Stimulated activated CD4-positive, alpha-beta T cell treated with anti-CD3 and anti-CD28 coated beads, Interleukin-1b, Interleukin-23, amount 100 ng/mL, for 24 hours (primary cell): ENCODE measurements around the gene TXNRD1.
A peak's percentile ranks its signal among the peaks of the same experiment; 100 is the strongest.
"Not testable (repeated sequence)": the region's sequence is repeated elsewhere in the genome, so short reads cannot be mapped to it uniquely, and the experiment has no call there.

Source experiments
- DNase-seq, 4 experiments: peaks; one replicate each; pipeline ENCODE4 v3.0.0-alpha.2; 2020; ENCODE audit warnings: low read depth in 4 of 4, low spot score in 1 of 4

Gene TXNRD1

DNA sequence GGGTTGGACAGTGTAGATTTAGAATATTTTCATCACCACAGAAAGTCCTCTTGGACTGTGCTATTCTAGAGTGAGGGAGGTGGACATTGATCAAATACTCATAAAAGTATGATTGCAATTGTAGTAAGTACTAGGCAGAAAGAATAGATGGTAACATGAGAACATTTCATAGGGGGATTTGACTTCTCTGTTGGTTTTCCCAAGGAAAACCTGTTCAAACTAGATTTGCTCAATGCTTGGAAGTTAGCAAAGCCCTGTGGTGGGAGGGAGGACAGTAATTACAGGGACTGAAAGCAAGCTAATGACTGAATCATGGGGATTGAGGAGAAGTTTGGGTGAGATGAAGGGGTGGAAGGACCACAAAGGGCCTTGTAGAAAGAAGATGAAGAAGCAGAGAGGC lies 63.6 kb downstream of the TXNRD1 start:
- no peak for DNase-seq

- no peak for DNase-seq
Measured at GRCh38 chr12:104280111-104280510, 64.5 kb downstream of the TXNRD1 start.

GRCh38 chr12:104280717-104281458 lies 65.3 kb downstream of the TXNRD1 start:
- DNase-seq = no peak

DNA sequence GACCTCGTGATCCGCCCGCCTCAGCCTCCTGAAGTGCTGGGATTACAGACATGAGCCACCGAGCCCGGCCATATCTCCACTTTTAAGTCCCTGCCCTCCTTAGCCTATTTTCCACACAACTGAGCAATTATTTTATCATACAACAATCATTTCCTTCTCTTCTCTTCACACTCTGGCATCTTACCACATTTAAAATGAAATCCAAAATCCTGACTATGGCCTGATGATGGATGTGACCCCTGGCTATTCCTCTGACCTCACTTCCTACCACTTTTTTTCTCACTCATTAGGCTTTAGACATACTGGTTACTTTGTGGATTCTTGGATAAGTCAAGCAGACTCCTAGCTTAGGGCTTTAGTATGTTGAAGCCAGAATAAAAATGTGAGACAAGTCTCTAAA lies 66.1 kb downstream of the TXNRD1 start:
- no peak for DNase-seq

DNA sequence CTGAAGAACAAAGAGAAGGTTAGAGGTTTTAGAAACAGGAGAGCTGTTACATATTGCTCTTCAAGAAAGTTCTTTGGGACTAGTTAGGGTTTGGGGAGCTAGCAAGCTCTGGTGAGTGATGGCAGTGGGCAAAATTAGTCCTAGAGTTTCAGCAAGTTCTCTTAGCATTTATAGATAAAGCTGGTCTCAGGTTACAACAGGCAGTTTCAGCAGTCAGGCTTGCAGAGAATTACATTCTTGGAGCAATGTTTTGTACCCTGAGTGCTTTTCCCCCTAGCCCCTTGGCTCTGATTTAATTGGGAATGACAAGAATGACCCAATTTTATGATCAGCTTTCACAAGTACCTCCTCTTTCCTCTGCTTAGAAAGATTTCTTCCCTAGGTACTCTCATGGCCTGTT lies 66.5 kb downstream of the TXNRD1 start:
- no peak for DNase-seq

DNA sequence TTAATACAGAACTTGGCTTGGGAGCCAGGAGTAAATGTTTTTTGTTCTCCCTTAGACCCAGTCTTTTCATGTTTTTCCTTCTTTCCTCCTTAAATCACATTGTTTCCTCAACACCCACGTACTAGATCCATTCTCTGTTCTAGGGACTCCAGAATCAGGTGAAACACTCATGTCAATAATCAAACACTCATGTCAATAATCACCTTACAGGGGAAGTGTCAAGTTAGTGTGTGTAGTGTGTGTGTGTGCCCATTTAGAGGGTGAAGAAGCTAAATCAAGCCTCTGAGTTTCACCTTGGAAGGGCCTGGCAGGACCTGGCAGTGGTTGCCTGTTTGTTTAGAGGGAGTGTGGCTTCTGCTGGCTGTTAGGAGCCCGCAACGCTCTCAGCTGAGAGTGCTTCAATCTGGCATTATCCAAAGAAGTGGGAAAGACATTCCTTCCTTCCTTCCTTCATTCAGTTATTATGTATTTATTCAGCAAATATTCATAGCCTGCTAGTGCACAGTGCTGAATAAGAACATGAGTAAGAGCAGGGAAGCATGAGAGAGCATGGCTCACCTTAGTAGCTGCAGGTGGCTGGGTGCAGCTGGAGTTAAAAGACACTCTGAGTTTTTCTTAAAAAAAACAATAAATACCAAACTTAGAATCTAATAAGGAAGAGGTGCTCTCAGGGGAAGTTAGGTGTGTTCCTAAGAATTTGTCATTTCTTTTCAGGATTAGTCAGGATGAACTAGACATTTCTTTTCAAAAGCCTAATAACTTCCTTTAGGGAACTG lies 70.3 kb downstream of the TXNRD1 start:
- no peak for DNase-seq

GRCh38 chr12:104286516-104287482 lies 71.2 kb downstream of the TXNRD1 start:
- peak; percentile 72 to 83 (median 77) for DNase-seq

- peak; percentile 56 to 80 (median 71) for DNase-seq
Measured at GRCh38 chr12:104288635-104289274, 73.2 kb downstream of the TXNRD1 start.

DNA sequence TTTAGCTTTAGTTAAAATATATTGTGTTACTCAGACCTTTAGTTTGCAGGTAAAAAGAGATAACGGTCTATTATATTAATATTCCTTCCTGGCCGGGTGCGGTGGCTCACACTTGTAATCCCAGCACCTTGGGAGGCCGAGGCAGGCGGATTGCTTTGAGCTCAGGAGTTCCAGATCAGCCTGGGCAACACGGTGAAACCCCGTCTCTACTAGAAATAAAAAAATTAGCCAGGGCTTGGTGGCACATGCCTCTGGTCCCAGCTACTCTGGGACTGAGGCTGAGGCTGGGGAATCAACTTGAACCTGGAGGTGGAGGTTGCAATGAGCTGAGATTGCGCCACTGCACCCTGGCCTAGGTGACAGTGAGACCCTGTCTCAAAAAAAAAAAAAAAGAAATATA lies 74.7 kb downstream of the TXNRD1 start:
- DNase-seq = no peak

- DNase-seq = no peak
Measured at GRCh38 chr12:104290855-104291254, 75.3 kb downstream of the TXNRD1 start.

- DNase-seq = no peak
Measured at GRCh38 chr12:104291867-104292524, 76.4 kb downstream of the TXNRD1 start.

GRCh38 chr12:104292872-104293794 lies 77.6 kb downstream of the TXNRD1 start:
- DNase-seq = no peak

DNA sequence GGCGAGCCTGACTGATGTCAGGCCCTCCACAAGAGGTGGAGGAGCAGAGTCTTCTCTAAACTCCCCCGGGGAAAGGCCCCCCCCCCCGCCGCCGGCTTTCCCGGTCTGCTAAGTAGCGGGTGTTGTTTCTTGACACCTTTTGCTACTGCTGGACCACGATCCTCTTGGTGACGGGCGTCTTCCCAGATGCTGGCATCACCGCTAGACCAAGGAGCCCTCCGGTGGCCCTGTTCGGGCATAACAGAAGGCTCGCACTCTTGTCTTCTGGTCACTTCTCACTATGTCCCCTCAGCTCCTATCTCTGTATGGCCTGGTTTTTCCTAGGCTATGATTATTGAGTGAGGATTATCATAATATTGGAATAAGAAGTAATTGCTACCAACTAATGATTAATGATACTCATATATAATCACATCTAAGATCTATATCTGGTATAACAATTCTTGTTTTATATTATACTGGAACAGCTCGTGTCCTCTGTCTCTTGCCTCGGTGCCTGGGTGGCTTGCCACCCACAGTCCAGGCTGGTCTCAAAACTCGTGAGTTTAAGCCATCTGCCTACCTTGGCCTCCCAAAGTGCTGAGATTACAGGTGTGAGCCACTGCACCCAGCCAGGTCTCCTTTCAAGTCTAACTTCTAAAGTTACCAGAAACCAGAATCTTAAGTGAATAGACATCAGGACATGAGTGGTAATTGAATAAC lies 78.7 kb downstream of the TXNRD1 start:
- DNase-seq = not testable (repeated sequence)

- DNase-seq = no peak
Measured at GRCh38 chr12:104294927-104295668, 79.5 kb downstream of the TXNRD1 start.

DNA sequence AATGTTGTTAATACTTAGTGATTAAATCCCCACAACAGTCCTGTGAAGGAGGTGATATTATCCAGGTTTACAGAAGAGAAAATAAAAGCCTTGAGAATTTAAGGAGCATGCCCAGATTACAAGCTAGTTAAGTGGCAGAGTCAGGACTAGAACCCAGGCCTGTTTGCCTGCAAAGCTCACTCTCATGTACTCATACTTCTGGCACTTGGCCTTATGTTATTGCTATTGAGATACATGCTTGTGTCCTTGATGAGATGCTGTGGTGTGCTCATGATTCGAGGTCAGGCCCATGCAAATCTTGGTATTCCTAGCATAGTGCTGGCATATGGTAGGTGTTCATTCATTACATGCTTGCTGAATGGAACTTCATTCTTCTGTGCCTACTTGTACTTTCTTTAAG lies 80.4 kb downstream of the TXNRD1 start:
- no peak for DNase-seq

GRCh38 chr12:104296718-104297117 lies 81.1 kb downstream of the TXNRD1 start:
- DNase-seq = no peak

DNA sequence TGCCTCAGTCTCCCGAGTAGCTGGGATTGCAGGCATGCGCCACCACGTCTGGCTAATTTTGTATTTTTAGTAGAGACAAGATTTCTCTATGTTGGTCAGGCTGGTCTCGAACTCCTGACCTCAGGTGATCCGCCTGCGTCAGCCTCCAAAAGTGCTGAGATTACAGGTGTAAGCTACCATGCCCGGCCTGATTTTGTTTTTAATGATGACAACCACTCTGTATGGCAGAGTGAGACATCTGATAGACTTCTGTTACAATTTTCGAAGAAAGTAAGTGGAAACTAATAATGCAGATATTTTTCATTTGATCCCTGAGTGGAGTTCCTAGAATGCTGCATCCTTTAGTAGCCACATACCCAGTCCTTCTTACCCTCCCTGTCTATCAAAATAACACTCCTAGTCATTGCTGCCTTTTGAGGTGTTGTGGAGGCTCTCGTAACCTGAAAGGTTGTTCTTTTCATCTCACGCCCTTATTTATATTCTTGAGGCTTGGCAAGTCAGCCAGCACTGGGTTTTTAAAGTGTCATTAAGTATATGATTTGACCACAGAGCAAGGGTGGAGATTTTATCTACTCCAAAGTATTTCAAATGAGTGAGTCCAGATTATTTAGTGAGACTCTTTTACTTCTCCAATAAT lies 82.0 kb downstream of the TXNRD1 start:
- DNase-seq = no peak
